K562 (cell line): ENCODE results near the gene POU3F3. TPM values are rescaled to one million over a fixed set of nuclear protein-coding genes. Genes with fewer than 3 reads are reported as not detected.

Experiments used
- CTBP1 ChIP-seq: fragments of 450-650 bp; IDR thresholded peaks from 2 replicates; pipeline ENCODE4 v1.6.1; 2016; ENCODE audit warnings: borderline replicate concordance
- ZNF239 ChIP-seq: fragments of 250-450 bp; sonication (Bioruptor Pico); IDR thresholded peaks from 2 replicates; pipeline ENCODE4 v1.4.0; 2020; ENCODE audit warnings: mild to moderate bottlenecking
- polyA plus RNA-seq, 8 experiments: library from polyadenylated mRNA; depleted of rRNA in 4 of 8; stranded (reverse) in 5 of 8; unstranded in 3 of 8; fragments of >200 nt; fragmentation: Nextera tagmentation in 2 of 8; fragmentation: Illumina TruSeq in 1 of 8; extraction: Ambion mirVana in 2 of 8; extraction: Trizol in 1 of 8; gene quantifications; 2 replicates each; pipeline versions ENCODE4 v1.2.1 to v1.2.3, GENCODE V29; 2011 to 2014; ENCODE audit warnings: inconsistent platforms in 1 of 8, missing spikeins in 1 of 8
- total RNA-seq, 7 experiments: library from RNA; depleted of rRNA in 6 of 7; stranded (reverse); fragments of >200 nt in 6 of 7; fragmentation: Illumina TruSeq in 2 of 7; extraction: Trizol in 2 of 7; gene quantifications; 2 replicates each; pipeline versions ENCODE4 v1.2.1 to v1.2.3, GENCODE V29; 2011 to 2021; ENCODE audit warnings: low replicate concordance in 1 of 7
- TF ChIP-seq, protein P1 (sequence below): fragments of 250-450 bp; sonication (Bioruptor Pico); IDR thresholded peaks from 2 replicates; pipeline ENCODE4 v1.5.0; 2021; ENCODE audit warnings: mild to moderate bottlenecking, moderate library complexity
- TF ChIP-seq, protein P2 (sequence below): fragments of 250-450 bp; sonication (Bioruptor Pico); IDR thresholded peaks from 2 replicates; pipeline ENCODE4 v1.8.0; 2021; ENCODE audit warnings: borderline replicate concordance, mild to moderate bottlenecking, moderate library complexity; ENCODE audit not compliant: poor library complexity, severe bottlenecking

POU3F3 gene
- total and polyA plus RNA-seq, 9 of the 15 experiments (the other 6 are each of a cell fraction or from before 2014, with no cell fraction given) = not detected

DNA sequence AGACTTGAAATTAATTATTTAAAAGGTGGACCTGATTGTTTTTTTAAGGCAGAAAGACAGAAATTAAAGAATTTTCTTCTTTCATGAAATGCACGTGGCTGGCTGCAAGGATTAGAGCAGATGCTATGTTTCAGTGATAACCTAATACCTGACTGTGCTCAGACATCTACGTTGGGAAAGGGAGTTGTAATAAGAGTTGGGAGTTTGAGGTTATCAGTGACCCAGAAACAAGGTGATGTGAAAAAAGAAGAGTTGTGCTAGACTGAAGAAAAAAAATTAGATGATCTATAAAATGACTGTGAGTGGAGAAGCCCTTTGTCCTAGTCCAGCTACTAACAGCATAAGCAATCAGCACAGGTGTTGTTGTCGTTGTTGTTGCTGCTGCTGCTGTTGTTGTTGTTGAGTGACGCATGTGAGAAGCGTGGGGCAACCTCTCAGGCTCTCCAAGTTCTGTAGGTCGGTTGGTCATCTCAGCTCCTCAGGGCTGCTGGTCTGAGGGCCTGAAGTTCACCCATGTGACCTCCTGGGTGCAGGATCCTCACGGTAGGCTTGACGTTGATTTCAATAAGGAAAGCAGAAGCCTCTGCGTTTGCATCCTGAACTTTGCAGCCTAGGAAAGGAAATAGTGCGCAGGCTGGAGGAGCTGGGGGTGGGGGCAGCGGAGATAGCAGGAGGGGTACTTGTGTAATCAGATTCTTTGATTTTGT, 7.6 kb downstream of the POU3F3 start (continued):
- TF ChIP-seq, protein P1, sequence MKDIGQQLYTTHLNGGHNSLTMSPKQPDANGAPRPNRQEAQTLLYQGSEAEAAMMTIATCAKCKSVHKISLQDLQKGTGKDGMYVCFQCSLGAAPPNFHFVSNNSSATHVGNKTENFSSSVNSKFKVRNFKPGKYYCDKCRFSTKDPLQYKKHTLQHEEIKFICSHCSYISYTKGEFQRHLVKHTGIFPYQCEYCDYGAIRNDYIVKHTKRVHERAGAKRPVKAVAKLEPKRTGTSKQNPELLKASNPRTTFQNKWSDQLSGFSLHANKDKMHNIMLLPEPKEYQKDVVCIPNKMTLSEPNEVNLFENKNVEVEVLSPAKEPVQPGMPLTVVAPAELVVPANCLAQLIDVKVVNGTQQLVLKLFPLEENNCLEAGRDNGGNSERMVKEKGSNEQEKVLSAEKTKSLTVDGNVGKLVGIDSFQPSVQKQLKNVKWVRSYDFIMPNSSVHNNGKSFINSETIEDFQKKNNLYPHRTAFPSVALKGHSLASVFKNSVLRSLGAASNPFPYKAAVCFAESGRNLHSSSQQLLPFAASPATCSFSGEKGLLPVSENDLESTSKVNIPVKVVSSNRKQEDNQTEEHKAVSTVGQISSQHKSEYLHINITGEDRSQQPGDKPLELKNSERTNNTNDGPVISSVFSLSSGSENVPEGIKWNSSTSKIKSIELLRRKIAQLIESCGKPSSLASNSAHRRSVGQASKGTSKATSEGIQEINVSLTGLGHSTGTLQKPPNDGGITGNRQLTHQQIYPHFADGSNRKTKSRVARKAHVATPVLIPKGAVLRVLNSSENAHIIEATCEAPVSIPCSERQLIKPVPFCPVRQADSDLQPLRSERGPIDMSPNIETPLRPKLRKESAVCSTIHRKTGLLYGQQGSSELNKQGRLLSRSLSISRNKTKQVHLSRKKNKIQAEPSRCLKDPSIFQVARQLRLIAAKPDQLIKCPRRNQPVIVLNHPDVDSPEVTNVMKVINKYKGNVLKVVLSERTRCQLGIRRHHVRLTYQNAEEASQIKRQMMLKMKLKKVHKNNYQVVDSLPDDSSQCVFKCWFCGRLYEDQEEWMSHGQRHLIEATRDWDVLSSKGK = no peak
- TF ChIP-seq CTBP1 = no peak
- TF ChIP-seq ZNF239 (CRISPR knock-in tag) = no peak
- TF ChIP-seq, protein P2, sequence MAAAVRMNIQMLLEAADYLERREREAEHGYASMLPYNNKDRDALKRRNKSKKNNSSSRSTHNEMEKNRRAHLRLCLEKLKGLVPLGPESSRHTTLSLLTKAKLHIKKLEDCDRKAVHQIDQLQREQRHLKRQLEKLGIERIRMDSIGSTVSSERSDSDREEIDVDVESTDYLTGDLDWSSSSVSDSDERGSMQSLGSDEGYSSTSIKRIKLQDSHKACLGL (CRISPR knock-in tag) = no peak
